Right ventricle myocardium inferior (tissue), 1 donor: Measurements from ENCODE around the gene PADI3. TPM values are rescaled to one million over a fixed set of nuclear protein-coding genes. Genes with fewer than 3 reads are reported as not detected.
"Not testable (repeated sequence)": the region's sequence is repeated elsewhere in the genome, so short reads cannot be mapped to it uniquely, and the experiment has no call there.

ENCODE experiments used
- ATAC-seq: fragments of 200-7000 bp; cut with Tn5 transposase; one replicate; pipeline ENCODE4 v1.9.1; 2020; ENCODE audit warnings: mild to moderate bottlenecking, moderate library complexity
- DNase-seq: peaks from one replicate; pipeline ENCODE4 v3.0.0; 2021; ENCODE audit errors: missing footprints
- intact Hi-C: fragments of 100-400 bp; cut with DNase I; formaldehyde crosslinking; loops from one replicate; pipeline ENCODE4 v1.11.0; 2022
- microRNA-seq: library from miRNA; unstranded; fragments of <30 nt; microRNA quantifications from one replicate; pipeline ENCODE4 v1.2.0, GENCODE V29; 2020
- total RNA-seq: library from RNA; stranded (reverse); fragmentation: NEBNext Ultra II Directional; extraction: Animal tissue kit (Norgen Biotek cat#: 25700); gene quantifications from one replicate; pipeline ENCODE4 v1.2.1, GENCODE V29; 2021
- donor health status: DM: no; HTN: yes; CAD: no; lungs with severe emphysema.

Gene PADI3
- total RNA-seq, 1 donor from 2014 or later: not detected

GRCh38 chr1:17310068-17310640 lies 61.3 kb downstream of the PADI3 start:
- ATAC-seq (no peak), DNase-seq (no peak)
- intact Hi-C loops: no loop called here

DNA sequence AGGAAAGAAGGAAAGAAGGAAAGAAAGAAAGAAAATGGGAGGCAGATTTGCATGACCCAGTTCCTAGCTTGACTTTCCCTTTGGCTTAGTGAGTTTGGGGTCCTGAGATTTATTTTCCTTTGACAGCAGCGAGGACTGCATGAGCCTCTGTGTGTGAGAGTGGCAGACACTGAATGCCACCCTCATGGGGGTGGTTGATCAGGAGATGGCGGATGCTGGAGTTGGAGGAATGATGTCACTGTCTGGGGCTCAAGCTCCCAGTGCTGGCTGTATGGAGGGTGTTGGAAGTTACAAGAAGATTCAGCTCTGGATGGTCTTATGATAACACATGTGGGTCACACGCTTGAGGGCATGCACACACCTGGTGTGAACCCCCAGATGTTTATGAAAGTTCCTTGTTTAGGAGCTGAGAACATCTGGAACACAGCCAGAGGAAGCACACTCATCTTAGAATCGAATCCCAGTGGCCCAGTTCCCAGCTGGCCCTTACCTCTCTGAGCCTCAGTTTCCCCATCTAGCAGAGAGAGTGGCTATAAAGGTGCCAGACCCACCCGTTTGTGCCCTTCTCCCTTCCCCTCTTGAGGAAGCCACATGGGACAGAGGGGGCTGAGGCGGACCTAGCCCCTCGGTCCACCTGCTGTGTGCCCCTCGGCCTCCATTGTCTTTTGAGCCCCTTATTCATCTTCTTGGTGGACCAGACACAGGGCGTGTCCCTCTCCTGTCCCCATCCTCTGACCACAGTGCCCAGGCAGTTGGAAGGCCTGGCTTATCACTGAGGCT lies 64.8 kb downstream of the PADI3 start:
- no peak for ATAC-seq
- intact Hi-C loops: no loop called here
- DNase-seq: no peak

- no peak for DNase-seq
- intact Hi-C loops: no loop called here
- ATAC-seq: no peak
Observed at GRCh38 chr1:17314491-17314971, 65.6 kb downstream of the PADI3 start.

DNA sequence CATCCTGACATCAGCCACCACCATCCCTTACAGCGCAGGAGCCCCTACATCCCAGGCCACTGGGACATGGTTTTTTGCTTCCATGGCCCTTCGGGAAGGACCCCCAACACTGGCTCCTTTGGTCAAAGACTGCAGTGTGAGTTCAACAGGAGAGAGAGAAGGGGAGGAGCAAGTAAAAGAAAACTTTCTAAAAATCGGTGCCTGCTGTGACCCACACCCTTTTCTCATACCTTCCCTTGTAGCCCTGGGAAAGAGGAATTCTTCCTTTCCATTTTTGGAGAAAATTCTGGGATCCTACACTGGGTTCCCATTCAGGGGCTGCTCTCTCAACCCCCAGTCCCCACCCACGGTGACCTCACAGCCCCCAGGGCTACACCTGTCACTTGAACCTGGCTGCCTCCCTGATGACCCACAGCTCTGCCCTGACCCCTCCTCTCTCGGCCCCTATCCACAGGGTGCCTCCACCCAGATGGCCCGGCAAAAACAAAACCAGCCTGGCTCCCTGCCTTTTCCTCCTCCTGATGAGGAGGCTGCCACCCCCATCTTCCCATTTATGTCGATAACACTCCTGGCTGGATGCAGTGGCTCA lies 66.7 kb downstream of the PADI3 start:
- ATAC-seq (no peak), DNase-seq (no peak)
- intact Hi-C loops: no loop called here

DNA sequence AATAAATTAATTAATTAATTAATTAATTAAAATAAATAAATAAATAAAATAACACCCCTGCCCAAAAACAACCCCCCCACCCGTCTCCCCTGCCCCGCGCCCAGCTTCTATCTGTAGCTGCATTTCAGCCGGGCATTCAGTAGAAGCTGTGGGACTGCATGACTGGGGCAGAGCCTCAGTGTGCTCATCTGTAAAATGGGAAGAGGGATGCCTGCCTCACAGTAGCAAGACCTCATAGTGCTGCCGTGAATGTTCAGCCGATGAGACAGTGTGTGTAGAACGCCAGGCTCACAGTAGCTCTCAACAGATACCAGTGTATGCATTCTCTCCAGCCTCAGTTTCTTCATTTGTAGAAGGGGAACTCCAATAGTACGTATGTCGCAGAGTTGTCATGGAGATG lies 67.8 kb downstream of the PADI3 start:
- DNase-seq: no peak
- intact Hi-C loops: no loop called here

DNA sequence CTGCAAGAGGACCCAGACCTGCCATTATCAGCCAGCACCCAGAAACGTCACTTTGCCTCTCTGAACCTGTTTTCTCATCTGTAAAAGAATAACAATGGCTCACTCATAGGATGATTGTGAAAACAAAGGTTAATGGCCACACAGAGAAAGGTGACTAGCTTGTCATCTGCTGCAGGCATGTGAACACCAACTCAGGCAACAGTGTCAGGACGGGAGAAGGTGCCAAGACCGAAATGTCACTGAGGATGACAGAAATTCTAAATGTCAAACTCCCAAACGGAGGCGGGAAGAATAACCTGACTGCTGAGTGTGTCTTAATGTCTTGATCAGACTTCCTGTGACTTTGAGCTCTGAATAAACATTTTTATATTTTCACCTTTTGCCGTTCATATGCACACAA lies 69.4 kb downstream of the PADI3 start:
- intact Hi-C loops: no loop called here
- DNase-seq: no peak
- ATAC-seq: no peak

More for the DNA sequence above, 67.8 kb downstream of the PADI3 start:
- no peak for ATAC-seq

GRCh38 chr1:17319561-17320350 lies 70.9 kb downstream of the PADI3 start:
- no peak for DNase-seq
- intact Hi-C loops: no loop called here

DNA sequence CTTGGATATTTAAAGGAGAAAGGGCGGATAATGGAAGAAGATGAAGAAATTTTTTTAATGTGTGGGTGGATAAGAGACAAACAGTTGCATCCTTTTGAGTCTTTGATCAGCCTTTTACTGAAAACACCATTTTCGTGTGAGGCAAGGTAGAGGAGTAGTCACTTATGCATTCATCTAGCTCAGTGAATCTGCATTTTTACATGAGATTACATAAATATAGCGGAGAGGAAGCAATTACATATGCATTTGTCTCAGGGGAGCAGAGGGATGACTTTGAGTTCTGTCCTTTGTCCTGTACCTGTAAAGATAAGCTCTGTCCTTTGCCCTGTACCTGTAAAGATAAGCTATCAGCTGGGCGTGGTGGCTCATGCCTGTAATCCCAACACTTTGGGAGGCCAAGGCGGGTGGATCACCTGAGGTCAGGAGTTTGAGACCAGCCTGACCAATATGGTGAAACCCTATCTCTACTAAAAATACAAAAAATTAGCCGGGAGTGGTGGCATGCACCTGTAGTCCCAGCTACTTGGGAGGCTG lies 73.0 kb downstream of the PADI3 start:
- ATAC-seq, intact Hi-C loops, DNase-seq: not testable (repeated sequence)

More at GRCh38 chr1:17319561-17320350, 70.9 kb downstream of the PADI3 start:
- ATAC-seq: no peak

- ATAC-seq (no peak), DNase-seq (no peak)
- intact Hi-C loops: no loop called here
Observed at GRCh38 chr1:17328855-17329254, 80.0 kb downstream of the PADI3 start.

DNA sequence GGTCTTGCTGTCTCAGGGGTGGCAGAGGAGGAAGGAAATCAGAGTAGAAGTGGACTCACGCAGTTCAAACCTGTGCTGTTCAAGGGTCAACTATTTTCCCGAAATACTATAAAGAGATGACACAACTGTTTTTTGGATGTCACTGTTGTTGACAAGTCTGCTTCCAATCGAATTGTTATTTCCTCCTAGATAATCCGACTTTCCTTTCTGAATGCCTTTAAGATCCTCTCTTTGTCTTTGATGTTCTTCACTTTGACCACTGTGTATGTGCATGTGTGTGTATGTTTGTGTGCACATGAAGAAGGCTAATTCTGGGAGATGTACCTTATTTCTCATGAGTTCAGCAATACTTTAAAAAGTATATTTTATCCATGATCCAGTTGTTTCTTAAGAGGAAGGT lies 80.7 kb downstream of the PADI3 start:
- intact Hi-C loops: loop anchor here (10.0 kb wide), 1 partner anchor 265 kb away; no protein-coding TSS in a partner anchor
- DNase-seq: no peak
- no peak for ATAC-seq

GRCh38 chr1:17330856-17331255 lies 82.0 kb downstream of the PADI3 start:
- ATAC-seq: no peak
- intact Hi-C loops: loop anchor here (10.0 kb wide), 1 partner anchor 266 kb away; no protein-coding TSS in a partner anchor

GRCh38 chr1:17333081-17333480 lies 84.2 kb downstream of the PADI3 start:
- ATAC-seq (no peak), DNase-seq (no peak)
- intact Hi-C loops: loop anchor here (10.0 kb wide), 1 partner anchor 268 kb away; no protein-coding TSS in a partner anchor

More at GRCh38 chr1:17330856-17331255, 82.0 kb downstream of the PADI3 start:
- no peak for DNase-seq

Small RNA genes lying within 50 kb of the gene (microRNA-seq; reads per million reads assigned to microRNA genes)
- not detected for gene MIR3972

Other genes starting within 250 kb of the PADI3 start
- gene ATP13A2, start 237.2 kb upstream of the PADI3 start, total RNA-seq: 16.4 TPM
- 433 TPM for gene SDHB, start 195.1 kb upstream of the PADI3 start, total RNA-seq
- gene PADI2, start 129.6 kb upstream of the PADI3 start, total RNA-seq: 0.87 TPM
- gene PADI1, start 44.0 kb upstream of the PADI3 start, total RNA-seq: not detected
- gene PADI4, start 59.1 kb downstream of the PADI3 start, total RNA-seq: 0.24 TPM
- not detected for gene PADI6, start 123.1 kb downstream of the PADI3 start, total RNA-seq
- gene RCC2, start 190.6 kb downstream of the PADI3 start, total RNA-seq: 12.7 TPM